ENCODE data around the gene PHETA1. TPM values are rescaled to one million over a fixed set of nuclear protein-coding genes. Genes with fewer than 3 reads are reported as not detected.

PHETA1 gene, protein sequence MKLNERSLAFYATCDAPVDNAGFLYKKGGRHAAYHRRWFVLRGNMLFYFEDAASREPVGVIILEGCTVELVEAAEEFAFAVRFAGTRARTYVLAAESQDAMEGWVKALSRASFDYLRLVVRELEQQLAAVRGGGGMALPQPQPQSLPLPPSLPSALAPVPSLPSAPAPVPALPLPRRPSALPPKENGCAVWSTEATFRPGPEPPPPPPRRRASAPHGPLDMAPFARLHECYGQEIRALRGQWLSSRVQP
- total RNA-seq (1 to 10 TPM; 1.4 to 6.2 (median 5.4) TPM), total RNA-seq (0.97 to 11.7 (median 3.0) reads per million in 29 experiments)
- total RNA-seq (2013), result 1.4 TPM

DNA sequence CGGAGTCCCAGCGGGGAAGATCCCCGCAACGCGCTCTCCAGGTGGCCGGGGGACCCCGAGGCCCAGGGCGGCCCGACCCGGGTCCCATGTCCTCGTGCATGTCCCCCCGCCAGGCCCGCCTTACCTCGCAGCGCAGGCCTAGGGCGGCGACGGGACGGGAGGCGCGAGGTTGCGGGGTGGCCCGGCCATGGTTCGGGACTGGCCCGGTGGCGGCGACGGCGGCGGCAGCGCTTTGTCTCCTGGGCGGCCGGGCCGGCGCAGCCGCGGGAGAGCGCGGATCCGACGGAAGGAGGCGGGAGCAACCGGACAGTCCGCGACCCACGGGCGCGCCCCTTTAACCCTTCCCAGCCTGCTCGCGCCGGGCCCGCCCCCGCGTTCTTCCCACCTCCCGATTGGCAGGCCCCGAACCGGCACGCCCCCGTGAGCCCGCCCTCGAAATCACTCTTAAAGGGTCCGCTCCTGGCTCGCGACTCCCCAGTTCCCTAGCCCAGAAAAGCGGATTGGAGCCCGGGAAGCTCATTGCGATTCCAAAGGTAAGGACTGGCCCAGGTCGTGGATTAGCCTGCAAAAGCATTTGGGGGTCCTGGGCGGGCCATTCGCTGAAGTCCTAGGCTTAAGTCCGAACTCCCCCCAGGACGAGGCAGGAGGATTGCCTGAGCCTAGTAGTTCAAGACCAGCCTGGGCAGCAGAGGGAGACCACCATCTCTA, at the start of gene PHETA1:
PHETA1 (minus strand) TSS at position 308 of the 708 bp plus-strand sequence. CDS start 5,668 bp downstream, outside the sequence.
- H3K4me1 ChIP-seq (ENCODE audit: control insufficient read depth in 1 of 2, extremely low read depth in 1 of 2, insufficient read depth in 2 of 2, low read length in 2 of 2), result peaks cover 6 to 25% of the 10 kb centered on the region in 2 experiments
- H3K27me3 Mint-ChIP-seq, result no peaks in the 10 kb centered on the region
- POLR2A ChIA-PET, result interaction anchor here in 1 of 2 donors (0.5 kb wide), 1 partner anchor 272 kb away, joined by 3 read pairs; no protein-coding TSS in a partner anchor
- WGBS (ENCODE audit: insufficient coverage), result under 1% methylated on average over 69 of the region's 72 CpGs
- peak; percentile 22 to 75 (median 55) for DNase-seq
- H3K36me3 Mint-ChIP-seq, result no peaks in the 10 kb centered on the region
- H3K27ac Mint-ChIP-seq, result peak within 1 kb of the TSS in 1 of 2 donors; percentile 41
- ATAC-seq (replicated peaks in 1 of 4), result peak; percentile 86 to 93 (median 91)
- CTCF ChIA-PET, result interaction anchor here in 1 of 2 donors (1.4 kb wide), 1 partner anchor 27 kb away, joined by 4 read pairs; no protein-coding TSS in a partner anchor
- H3K4me3 Mint-ChIP-seq, result peak within 1 kb of the TSS; percentile 77 to 83 (median 81)
- no peak within 1 kb of the TSS for H3K27ac ChIP-seq (ENCODE audit: low read length)
- H3K9me3 ChIP-seq, result no peaks in the 10 kb centered on the region
- no peaks in the 10 kb centered on the region for H3K36me3 ChIP-seq (ENCODE audit: control insufficient read depth in 2 of 2, extremely low read depth in 1 of 2, insufficient read depth in 1 of 2, low read length in 1 of 2)
- H3K4me1 Mint-ChIP-seq, result peaks cover 24 to 28% (median 27%) of the 10 kb centered on the region in 3 donors
- H3K27me3 ChIP-seq (replicated peaks in 1 of 2; ENCODE audit: control insufficient read depth in 2 of 2, extremely low read depth in 1 of 2, insufficient read depth in 2 of 2, low read length in 1 of 2), result peaks cover 0 to 3% of the 10 kb centered on the region in 2 experiments
- H3K9me3 Mint-ChIP-seq, result no peaks in the 10 kb centered on the region
- peak within 1 kb of the TSS; percentile 53 to 86 for H3K4me3 ChIP-seq (ENCODE audit: control insufficient read depth in 1 of 2, extremely low read depth in 1 of 2, low read length in 1 of 2)

DNA sequence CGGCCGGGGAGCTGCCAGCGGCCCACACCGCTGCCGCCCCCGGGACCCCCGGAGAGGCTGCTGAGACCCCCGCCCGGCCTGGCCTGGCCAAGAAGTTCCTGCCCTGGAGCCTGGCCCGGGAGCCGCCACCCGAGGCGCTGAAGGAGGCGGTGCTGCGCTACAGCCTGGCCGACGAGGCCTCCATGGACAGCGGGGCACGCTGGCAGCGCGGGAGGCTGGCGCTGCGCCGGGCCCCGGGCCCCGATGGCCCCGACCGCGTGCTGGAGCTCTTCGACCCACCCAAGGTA, 49.6 kb upstream of the PHETA1 start:
- Histone ChIP-seq H3K27ac (ENCODE audit: low read length) (no peak overlapping the region), H3K36me3 (ENCODE audit: control insufficient read depth in 2 of 2, extremely low read depth in 1 of 2, insufficient read depth in 1 of 2, low read length in 1 of 2) (peaks cover 9 to 34% of the 10 kb centered on the region in 2 donors), H3K27me3 (replicated peaks in 1 of 2; ENCODE audit: control insufficient read depth in 2 of 2, extremely low read depth in 1 of 2, insufficient read depth in 2 of 2, low read length in 1 of 2) (no peaks in the 10 kb centered on the region), H3K9me3 (no peaks in the 10 kb centered on the region), H3K4me1 (ENCODE audit: control insufficient read depth in 1 of 2, extremely low read depth in 1 of 2, insufficient read depth in 2 of 2, low read length in 2 of 2) (peaks cover 1 to 28% of the 10 kb centered on the region in 2 experiments), H3K4me3 (ENCODE audit: control insufficient read depth in 1 of 2, extremely low read depth in 1 of 2, low read length in 1 of 2) (no peak overlapping the region)
- ChIA-PET POLR2A (no interaction called here), CTCF (interaction anchor here in 1 of 2 donors (1.6 kb wide), 1 partner anchor 34 kb away, joined by 4 read pairs; no protein-coding TSS in a partner anchor)
- 93% methylated on average over 26 of the region's 30 CpGs for WGBS (ENCODE audit: insufficient coverage)
- H3K4me1 Mint-ChIP-seq, result peaks cover 15 to 47% (median 40%) of the 10 kb centered on the region in 3 donors
- ATAC-seq (replicated peaks in 1 of 4), result no peak
- DNase-seq, result no peak
- H3K27ac Mint-ChIP-seq, result no peak overlapping the region
- peaks cover 40% of the 10 kb centered on the region for H3K36me3 Mint-ChIP-seq
- H3K27me3 Mint-ChIP-seq, result no peaks in the 10 kb centered on the region
- H3K9me3 Mint-ChIP-seq, result no peaks in the 10 kb centered on the region
- no peak overlapping the region for H3K4me3 Mint-ChIP-seq

DNA sequence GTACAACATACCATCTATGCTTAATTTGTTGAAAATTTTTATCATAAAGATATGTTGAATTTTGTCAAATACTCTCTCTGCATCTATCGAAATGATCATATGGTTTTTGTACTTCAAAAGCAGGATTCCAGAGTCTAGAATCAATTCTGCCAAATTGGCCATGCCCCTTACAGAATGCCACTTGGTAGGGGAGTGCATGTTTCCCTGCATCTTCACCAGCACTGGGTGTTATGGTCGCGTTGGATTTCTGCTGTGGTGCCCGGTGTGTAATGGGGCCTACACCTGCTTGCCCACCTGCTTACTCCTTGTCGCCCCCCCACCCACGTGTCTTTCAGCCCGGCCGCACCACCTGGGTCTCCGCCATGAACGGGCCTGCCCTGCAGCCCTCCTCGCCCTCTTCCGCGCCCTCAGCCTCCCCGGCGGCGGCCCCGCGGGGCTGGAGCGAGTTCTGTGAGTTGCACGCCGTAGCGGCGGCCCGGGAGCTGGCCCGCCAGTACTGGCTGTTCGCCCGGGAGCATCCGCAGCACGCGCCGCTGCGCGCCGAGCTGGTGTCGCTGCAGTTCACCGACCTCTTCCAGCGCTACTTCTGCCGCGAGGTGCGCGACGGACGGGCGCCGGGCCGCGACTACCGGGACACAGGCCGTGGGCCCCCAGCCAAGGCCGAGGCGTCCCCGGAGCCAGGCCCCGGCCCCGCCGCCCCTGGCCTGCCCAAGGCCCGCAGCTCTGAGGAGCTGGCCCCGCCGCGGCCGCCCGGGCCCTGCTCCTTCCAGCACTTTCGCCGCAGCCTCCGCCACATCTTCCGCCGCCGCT, 49.1 kb upstream of the PHETA1 start:
- Histone ChIP-seq H3K4me3 (ENCODE audit: control insufficient read depth in 1 of 2, extremely low read depth in 1 of 2, low read length in 1 of 2) (no peak overlapping the region), H3K4me1 (ENCODE audit: control insufficient read depth in 1 of 2, extremely low read depth in 1 of 2, insufficient read depth in 2 of 2, low read length in 2 of 2) (peaks cover 4 to 33% of the 10 kb centered on the region in 2 experiments), H3K36me3 (ENCODE audit: control insufficient read depth in 2 of 2, extremely low read depth in 1 of 2, insufficient read depth in 1 of 2, low read length in 1 of 2) (peaks cover 9 to 34% of the 10 kb centered on the region in 2 donors), H3K27me3 (replicated peaks in 1 of 2; ENCODE audit: control insufficient read depth in 2 of 2, extremely low read depth in 1 of 2, insufficient read depth in 2 of 2, low read length in 1 of 2) (no peaks in the 10 kb centered on the region), H3K27ac (ENCODE audit: low read length) (no peak overlapping the region), H3K9me3 (no peaks in the 10 kb centered on the region)
- peak overlapping the region in 1 of 2 donors; percentile 23 for H3K27ac Mint-ChIP-seq
- ATAC-seq (replicated peaks in 1 of 4) (no peak), DNase-seq (no peak)
- H3K27me3 Mint-ChIP-seq, result no peaks in the 10 kb centered on the region
- peaks cover 20 to 51% (median 45%) of the 10 kb centered on the region in 3 donors for H3K4me1 Mint-ChIP-seq
- no peaks in the 10 kb centered on the region for H3K9me3 Mint-ChIP-seq
- ChIA-PET POLR2A (no interaction called here), CTCF (no interaction called here)
- peaks cover 44% of the 10 kb centered on the region for H3K36me3 Mint-ChIP-seq
- 98% methylated on average over 62 of the region's 67 CpGs for WGBS (ENCODE audit: insufficient coverage)
- no peak overlapping the region for H3K4me3 Mint-ChIP-seq

DNA sequence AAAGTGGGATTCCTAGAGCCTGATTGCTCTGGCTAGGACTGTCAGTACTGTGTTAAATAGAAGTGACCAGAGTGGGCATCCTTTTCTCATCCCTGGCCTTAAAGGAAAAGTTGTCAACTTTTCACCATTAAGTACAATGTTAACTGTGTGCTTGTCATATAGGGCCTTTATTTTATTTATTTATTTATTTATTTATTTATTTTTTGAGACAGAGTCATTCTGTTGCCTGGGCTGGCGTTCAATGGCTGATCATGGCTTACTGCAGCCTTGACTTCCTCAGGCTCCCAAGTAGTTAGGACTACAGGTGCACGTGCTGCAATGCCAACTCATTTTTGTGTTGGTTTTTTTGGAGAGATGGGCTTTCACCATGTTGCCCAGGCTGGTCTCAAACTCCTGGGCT, 48.4 kb upstream of the PHETA1 start:
- H3K27me3 Mint-ChIP-seq, result no peaks in the 10 kb centered on the region
- ATAC-seq (replicated peaks in 1 of 4), result no peak
- Histone ChIP-seq H3K9me3 (no peaks in the 10 kb centered on the region), H3K27me3 (replicated peaks in 1 of 2; ENCODE audit: control insufficient read depth in 2 of 2, extremely low read depth in 1 of 2, insufficient read depth in 2 of 2, low read length in 1 of 2) (no peaks in the 10 kb centered on the region), H3K27ac (ENCODE audit: low read length) (no peak overlapping the region), H3K4me1 (ENCODE audit: control insufficient read depth in 1 of 2, extremely low read depth in 1 of 2, insufficient read depth in 2 of 2, low read length in 2 of 2) (peaks cover 9 to 40% of the 10 kb centered on the region in 2 experiments), H3K4me3 (ENCODE audit: control insufficient read depth in 1 of 2, extremely low read depth in 1 of 2, low read length in 1 of 2) (no peak overlapping the region), H3K36me3 (ENCODE audit: control insufficient read depth in 2 of 2, extremely low read depth in 1 of 2, insufficient read depth in 1 of 2, low read length in 1 of 2) (peaks cover 9 to 34% of the 10 kb centered on the region in 2 donors)
- H3K27ac Mint-ChIP-seq, result peak overlapping the region; percentile 36 to 46
- H3K4me3 Mint-ChIP-seq, result no peak overlapping the region
- peaks cover 27 to 54% (median 48%) of the 10 kb centered on the region in 3 donors for H3K4me1 Mint-ChIP-seq
- DNase-seq, result no peak
- ChIA-PET POLR2A (no interaction called here), CTCF (no interaction called here)
- H3K9me3 Mint-ChIP-seq, result no peaks in the 10 kb centered on the region
- no CpG with 5 or more reads among the region's 2 CpGs for WGBS (ENCODE audit: insufficient coverage)
- H3K36me3 Mint-ChIP-seq, result peaks cover 41% of the 10 kb centered on the region

DNA sequence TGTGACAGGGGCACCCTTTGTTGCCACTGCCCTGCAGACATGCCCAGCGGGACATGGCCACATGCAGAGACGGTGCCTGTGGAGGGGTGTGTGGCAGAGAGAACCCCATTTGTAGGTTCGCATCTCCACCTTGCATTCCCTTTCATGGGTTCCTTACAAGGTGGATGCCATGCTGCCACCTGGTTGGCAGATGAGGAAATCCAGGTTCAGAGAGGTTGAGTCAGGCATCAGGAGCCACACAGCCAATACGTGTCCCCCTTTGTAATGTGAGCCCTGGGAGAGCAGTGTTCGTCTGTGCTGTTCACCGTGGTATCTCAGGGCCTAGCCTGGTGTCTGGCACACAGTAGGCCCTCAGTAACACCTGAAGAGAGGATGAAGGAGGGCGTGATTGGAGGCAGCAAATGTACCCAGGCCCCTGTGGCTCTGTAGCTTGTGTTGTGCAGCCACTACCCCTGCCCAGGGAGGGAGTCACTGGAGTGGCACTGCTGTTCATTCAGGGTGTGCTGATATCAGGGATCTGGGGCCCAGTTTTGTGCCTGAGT, 45.9 kb upstream of the PHETA1 start:
- ChIA-PET POLR2A (no interaction called here), CTCF (no interaction called here)
- no peaks in the 10 kb centered on the region for H3K27me3 ChIP-seq (replicated peaks in 1 of 2; ENCODE audit: control insufficient read depth in 2 of 2, extremely low read depth in 1 of 2, insufficient read depth in 2 of 2, low read length in 1 of 2)
- no peak overlapping the region for H3K27ac ChIP-seq (ENCODE audit: low read length)
- peaks cover 0 to 17% of the 10 kb centered on the region in 2 donors for H3K36me3 ChIP-seq (ENCODE audit: control insufficient read depth in 2 of 2, extremely low read depth in 1 of 2, insufficient read depth in 1 of 2, low read length in 1 of 2)
- Mint-ChIP-seq H3K27ac (peak overlapping the region; percentile 48 to 74), H3K36me3 (peaks cover 28% of the 10 kb centered on the region), H3K4me1 (peaks cover 51 to 67% (median 62%) of the 10 kb centered on the region in 3 donors), H3K27me3 (no peaks in the 10 kb centered on the region), H3K9me3 (no peaks in the 10 kb centered on the region), H3K4me3 (peak overlapping the region in 1 of 3 donors; percentile 26)
- DNase-seq (no peak), ATAC-seq (replicated peaks in 1 of 4) (no peak)
- no peaks in the 10 kb centered on the region for H3K9me3 ChIP-seq
- 80% methylated on average over 4 of the region's 7 CpGs for WGBS (ENCODE audit: insufficient coverage)
- H3K4me1 ChIP-seq (ENCODE audit: control insufficient read depth in 1 of 2, extremely low read depth in 1 of 2, insufficient read depth in 2 of 2, low read length in 2 of 2), result peaks cover 32 to 65% of the 10 kb centered on the region in 2 experiments
- no peak overlapping the region for H3K4me3 ChIP-seq (ENCODE audit: control insufficient read depth in 1 of 2, extremely low read depth in 1 of 2, low read length in 1 of 2)
